Measurements from ENCODE around the gene RECQL5.

GRCh38 chr17:75680431-75680830 lies 13.5 kb upstream of the RECQL5 start:
- no peak for TF ChIP-seq POLR2A (IDR thresholded peaks at IDR 0.05)
- TF ChIP-seq, protein P1, sequence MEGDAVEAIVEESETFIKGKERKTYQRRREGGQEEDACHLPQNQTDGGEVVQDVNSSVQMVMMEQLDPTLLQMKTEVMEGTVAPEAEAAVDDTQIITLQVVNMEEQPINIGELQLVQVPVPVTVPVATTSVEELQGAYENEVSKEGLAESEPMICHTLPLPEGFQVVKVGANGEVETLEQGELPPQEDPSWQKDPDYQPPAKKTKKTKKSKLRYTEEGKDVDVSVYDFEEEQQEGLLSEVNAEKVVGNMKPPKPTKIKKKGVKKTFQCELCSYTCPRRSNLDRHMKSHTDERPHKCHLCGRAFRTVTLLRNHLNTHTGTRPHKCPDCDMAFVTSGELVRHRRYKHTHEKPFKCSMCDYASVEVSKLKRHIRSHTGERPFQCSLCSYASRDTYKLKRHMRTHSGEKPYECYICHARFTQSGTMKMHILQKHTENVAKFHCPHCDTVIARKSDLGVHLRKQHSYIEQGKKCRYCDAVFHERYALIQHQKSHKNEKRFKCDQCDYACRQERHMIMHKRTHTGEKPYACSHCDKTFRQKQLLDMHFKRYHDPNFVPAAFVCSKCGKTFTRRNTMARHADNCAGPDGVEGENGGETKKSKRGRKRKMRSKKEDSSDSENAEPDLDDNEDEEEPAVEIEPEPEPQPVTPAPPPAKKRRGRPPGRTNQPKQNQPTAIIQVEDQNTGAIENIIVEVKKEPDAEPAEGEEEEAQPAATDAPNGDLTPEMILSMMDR (IDR thresholded peaks at IDR 0.05), result no peak
- TF ChIP-seq EP300 (IDR thresholded peaks at IDR 0.05), result no peak
- no peak for TF ChIP-seq POLR2AphosphoS5 (IDR thresholded peaks at IDR 0.05)
